HTERT RPE-1 (cell line): ENCODE results near the gene KLRG1.

Experiments
- in situ Hi-C: fragments of 300-500 bp; cut with MboI; formaldehyde crosslinking; loops from 4 replicates; pipeline ENCODE4 v1.14.3; 2020; ENCODE audit warnings: low sequenced_read_pairs

Gene KLRG1

GRCh38 chr12:9039397-9039977 is 50.1 kb downstream of the KLRG1 start:
- in situ Hi-C loops = no loop called here

GRCh38 chr12:9040484-9041186 is 51.3 kb downstream of the KLRG1 start:
- in situ Hi-C loops = no loop called here

DNA sequence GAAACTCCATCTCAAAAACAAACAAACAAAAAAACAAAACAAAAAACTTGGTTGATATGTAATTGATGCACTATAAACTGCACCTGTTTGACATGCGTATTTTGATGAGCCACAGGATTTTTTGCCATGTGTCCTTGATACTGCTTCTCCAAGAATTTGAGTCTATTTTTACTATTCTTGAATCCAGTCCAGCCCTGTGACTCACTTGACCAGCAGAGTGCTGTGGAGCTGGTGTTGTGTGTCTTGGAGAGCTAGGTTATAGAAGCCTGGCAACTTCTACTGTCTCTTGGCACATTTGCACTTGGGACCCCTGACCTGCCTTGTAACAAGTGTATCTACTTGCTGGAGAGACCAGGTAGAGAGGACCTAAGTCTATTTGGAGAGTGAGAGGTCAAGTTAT is 52.0 kb downstream of the KLRG1 start:
- in situ Hi-C loops = no loop called here

- in situ Hi-C loops = no loop called here
Observed at GRCh38 chr12:9043766-9044165, 54.4 kb downstream of the KLRG1 start.

DNA sequence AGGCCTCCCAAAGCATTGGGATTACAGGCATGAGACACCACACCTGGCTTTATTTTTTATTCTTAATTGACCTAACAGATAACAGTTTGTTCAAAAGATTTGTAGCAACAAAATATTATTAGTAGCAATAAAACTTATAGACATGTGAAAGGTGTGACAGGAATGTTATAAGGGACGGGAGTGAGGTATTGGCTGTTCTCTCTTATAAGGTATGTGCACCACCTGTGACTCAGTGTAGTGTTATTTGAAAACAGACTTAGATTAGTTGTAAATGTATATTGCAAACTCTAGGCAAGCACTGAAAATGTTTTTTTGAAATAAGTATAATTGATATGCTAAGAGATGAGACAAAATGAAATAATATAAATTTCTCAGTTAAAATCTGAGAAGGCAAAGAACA is 57.8 kb downstream of the KLRG1 start:
- in situ Hi-C loops = no loop called here

GRCh38 chr12:9048930-9049329 is 59.6 kb downstream of the KLRG1 start:
- in situ Hi-C loops = no loop called here

- in situ Hi-C loops = no loop called here
Observed at GRCh38 chr12:9049520-9050133, 60.3 kb downstream of the KLRG1 start.

DNA sequence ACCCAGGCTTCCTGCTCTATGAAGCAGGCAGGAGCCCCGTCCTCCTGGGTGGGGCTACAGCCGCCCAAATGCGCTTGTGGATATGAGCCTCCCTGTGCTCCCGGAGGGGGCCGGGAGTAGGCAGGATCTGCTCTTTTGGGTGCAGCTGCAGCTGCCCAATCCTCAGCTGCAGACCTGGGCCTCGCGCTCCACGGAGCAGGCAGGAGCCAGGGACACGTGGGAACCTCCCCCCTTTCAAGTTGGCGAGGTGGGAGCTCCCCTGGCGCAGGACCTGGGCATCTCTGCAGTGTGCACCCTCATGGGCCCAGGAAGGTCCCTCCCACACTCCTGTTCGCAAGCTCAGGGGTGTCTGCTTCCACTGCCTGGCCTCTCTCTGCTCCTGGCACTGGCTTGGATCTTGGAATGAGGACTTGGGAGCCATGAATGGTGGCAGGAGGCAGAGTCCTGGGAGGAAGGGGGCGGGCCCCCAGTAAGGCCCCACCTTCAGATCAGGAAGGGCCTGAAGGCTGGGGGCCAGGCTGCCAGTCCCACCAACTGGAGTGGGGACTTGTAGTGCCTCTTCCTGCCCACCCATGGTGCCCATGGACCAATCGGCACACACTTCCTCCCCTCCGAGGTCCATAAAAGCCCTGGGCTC is 61.3 kb downstream of the KLRG1 start:
- in situ Hi-C loops = no loop called here

DNA sequence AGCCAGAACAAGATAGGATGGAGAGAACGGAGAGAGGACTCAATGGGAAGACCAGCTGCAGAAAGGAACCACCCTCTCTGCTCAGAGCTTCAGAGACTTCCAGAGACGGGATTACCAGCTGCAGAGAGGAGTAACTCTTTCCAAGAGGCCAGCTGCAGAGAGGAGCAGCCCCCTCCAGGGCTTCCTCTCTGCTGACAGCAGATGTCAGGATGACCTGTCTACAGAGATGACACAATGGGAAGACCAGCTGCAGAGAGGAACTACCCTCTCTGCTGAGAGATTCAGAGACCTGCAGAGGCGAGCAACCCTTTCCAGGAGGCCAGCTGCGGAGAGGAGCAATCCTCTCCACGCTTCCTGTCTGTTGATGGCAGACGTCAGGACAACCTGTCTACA is 61.8 kb downstream of the KLRG1 start:
- in situ Hi-C loops = no loop called here

- in situ Hi-C loops = no loop called here
Observed at GRCh38 chr12:9052610-9053009, 63.3 kb downstream of the KLRG1 start.
